ENCODE results near the gene CYP27C1.

The CYP27C1 gene

DNA sequence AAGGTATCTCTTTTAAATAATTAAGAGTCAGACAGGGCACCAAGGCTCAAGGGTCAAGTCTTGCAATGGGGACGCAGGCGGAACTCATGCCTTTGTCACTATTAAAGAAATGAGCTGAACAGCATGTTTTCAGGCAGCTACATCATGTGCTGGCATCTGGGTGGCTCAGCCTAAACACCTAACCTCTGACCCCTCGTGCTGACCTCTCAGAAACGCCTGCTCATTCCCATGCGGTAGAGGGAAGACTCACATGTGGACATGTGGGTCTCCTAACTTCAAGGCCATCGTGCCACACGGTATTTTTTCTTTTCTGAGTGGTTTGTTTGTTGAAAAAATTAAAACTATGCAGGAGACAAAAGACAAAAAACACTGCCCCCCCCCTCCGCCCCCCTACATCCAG lies 31.3 kb downstream of the CYP27C1 start:
- no peaks in the 10 kb centered on the region for H3K36me3 ChIP-seq (ENCODE audit: low read length)
- no peaks in the 10 kb centered on the region for H3K79me2 ChIP-seq (ENCODE audit: insufficient read depth, low read length)
- no peaks in the 10 kb centered on the region for H3K9me2 ChIP-seq (replicated peaks; ENCODE audit: insufficient read depth, low read length)
- H3K27ac ChIP-seq (ENCODE audit: low read depth, low read length): no peak overlapping the region
- H3K4me2 ChIP-seq (ENCODE audit: low read depth, low read length, poor library complexity, severe bottlenecking): no peak overlapping the region
- TF ChIP-seq EZH2phosphoT487 (conservative IDR thresholded peaks at IDR 0.05; ENCODE audit: low read length): no peak
- TF ChIP-seq, protein P1, sequence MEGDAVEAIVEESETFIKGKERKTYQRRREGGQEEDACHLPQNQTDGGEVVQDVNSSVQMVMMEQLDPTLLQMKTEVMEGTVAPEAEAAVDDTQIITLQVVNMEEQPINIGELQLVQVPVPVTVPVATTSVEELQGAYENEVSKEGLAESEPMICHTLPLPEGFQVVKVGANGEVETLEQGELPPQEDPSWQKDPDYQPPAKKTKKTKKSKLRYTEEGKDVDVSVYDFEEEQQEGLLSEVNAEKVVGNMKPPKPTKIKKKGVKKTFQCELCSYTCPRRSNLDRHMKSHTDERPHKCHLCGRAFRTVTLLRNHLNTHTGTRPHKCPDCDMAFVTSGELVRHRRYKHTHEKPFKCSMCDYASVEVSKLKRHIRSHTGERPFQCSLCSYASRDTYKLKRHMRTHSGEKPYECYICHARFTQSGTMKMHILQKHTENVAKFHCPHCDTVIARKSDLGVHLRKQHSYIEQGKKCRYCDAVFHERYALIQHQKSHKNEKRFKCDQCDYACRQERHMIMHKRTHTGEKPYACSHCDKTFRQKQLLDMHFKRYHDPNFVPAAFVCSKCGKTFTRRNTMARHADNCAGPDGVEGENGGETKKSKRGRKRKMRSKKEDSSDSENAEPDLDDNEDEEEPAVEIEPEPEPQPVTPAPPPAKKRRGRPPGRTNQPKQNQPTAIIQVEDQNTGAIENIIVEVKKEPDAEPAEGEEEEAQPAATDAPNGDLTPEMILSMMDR (IDR thresholded peaks at IDR 0.05; ENCODE audit: insufficient read depth, low read length, poor library complexity, severe bottlenecking): no peak
- H3F3A ChIP-seq (ENCODE audit: insufficient read depth): no peaks in the 10 kb centered on the region
- H4K20me1 ChIP-seq (ENCODE audit: low read depth, low read length): no peaks in the 10 kb centered on the region
- H3K27me3 ChIP-seq (ENCODE audit: low read length): no peaks in the 10 kb centered on the region
- H3K9ac ChIP-seq (ENCODE audit: low read length): no peak overlapping the region
- no peaks in the 10 kb centered on the region for H3K9me3 ChIP-seq (ENCODE audit: insufficient read depth, low read length)
- no peak overlapping the region for H3K4me3 ChIP-seq (ENCODE audit: insufficient read depth, low read length, poor library complexity, severe bottlenecking)
- H2AFZ ChIP-seq (ENCODE audit: low read depth, low read length, severe bottlenecking): no peak overlapping the region

DNA sequence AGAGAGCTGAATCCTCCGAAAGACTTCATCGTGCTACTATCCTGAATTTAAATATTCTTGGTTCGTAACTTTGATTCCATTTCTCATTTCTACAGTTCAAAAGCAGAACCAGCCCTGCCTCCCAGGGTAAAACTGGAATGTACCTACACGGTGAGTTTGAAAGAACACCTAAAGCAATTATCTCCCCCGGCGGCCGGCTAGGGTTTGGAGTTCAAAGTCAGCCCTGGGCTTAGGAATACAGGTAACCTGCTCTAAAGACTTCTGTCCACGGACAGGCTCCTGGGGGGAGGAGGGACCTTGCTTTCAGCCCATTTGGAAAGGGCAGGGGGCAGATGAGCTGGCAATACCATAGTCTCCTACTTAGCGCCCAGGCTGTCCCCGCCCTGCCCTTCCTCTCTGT lies 32.3 kb downstream of the CYP27C1 start:
- Histone ChIP-seq H3K27me3 (ENCODE audit: low read length) (no peaks in the 10 kb centered on the region), H3K36me3 (ENCODE audit: low read length) (no peaks in the 10 kb centered on the region), H3K4me3 (ENCODE audit: insufficient read depth, low read length, poor library complexity, severe bottlenecking) (no peak overlapping the region), H3K9ac (ENCODE audit: low read length) (no peak overlapping the region), H3K9me2 (replicated peaks; ENCODE audit: insufficient read depth, low read length) (no peaks in the 10 kb centered on the region), H3K4me2 (ENCODE audit: low read depth, low read length, poor library complexity, severe bottlenecking) (no peak overlapping the region), H3F3A (ENCODE audit: insufficient read depth) (no peaks in the 10 kb centered on the region), H3K27ac (ENCODE audit: low read depth, low read length) (no peak overlapping the region), H3K9me3 (ENCODE audit: insufficient read depth, low read length) (no peaks in the 10 kb centered on the region), H4K20me1 (ENCODE audit: low read depth, low read length) (no peaks in the 10 kb centered on the region), H2AFZ (ENCODE audit: low read depth, low read length, severe bottlenecking) (no peak overlapping the region), H3K79me2 (ENCODE audit: insufficient read depth, low read length) (no peaks in the 10 kb centered on the region)
- no peak for TF ChIP-seq EZH2phosphoT487 (conservative IDR thresholded peaks at IDR 0.05; ENCODE audit: low read length)
- TF ChIP-seq, protein P1 (IDR thresholded peaks at IDR 0.05; ENCODE audit: insufficient read depth, low read length, poor library complexity, severe bottlenecking): no peak

GRCh38 chr2:127187081-127187775 lies 32.9 kb downstream of the CYP27C1 start:
- no peaks in the 10 kb centered on the region for H3F3A ChIP-seq (ENCODE audit: insufficient read depth)
- H4K20me1 ChIP-seq (ENCODE audit: low read depth, low read length): no peaks in the 10 kb centered on the region
- H3K79me2 ChIP-seq (ENCODE audit: insufficient read depth, low read length): no peaks in the 10 kb centered on the region
- H3K9me2 ChIP-seq (replicated peaks; ENCODE audit: insufficient read depth, low read length): no peaks in the 10 kb centered on the region
- H3K36me3 ChIP-seq (ENCODE audit: low read length): no peaks in the 10 kb centered on the region
- no peaks in the 10 kb centered on the region for H3K9me3 ChIP-seq (ENCODE audit: insufficient read depth, low read length)
- H3K9ac ChIP-seq (ENCODE audit: low read length): no peak overlapping the region
- TF ChIP-seq EZH2phosphoT487 (conservative IDR thresholded peaks at IDR 0.05; ENCODE audit: low read length): no peak
- TF ChIP-seq, protein P1 (IDR thresholded peaks at IDR 0.05; ENCODE audit: insufficient read depth, low read length, poor library complexity, severe bottlenecking): no peak
- no peak overlapping the region for H3K4me2 ChIP-seq (ENCODE audit: low read depth, low read length, poor library complexity, severe bottlenecking)
- no peak overlapping the region for H3K27ac ChIP-seq (ENCODE audit: low read depth, low read length)
- H3K27me3 ChIP-seq (ENCODE audit: low read length): no peaks in the 10 kb centered on the region
- no peak overlapping the region for H3K4me3 ChIP-seq (ENCODE audit: insufficient read depth, low read length, poor library complexity, severe bottlenecking)
- H2AFZ ChIP-seq (ENCODE audit: low read depth, low read length, severe bottlenecking): no peak overlapping the region
